ENCODE data around the gene ANKRD30A. TPM values are rescaled to one million over a fixed set of nuclear protein-coding genes. Genes with fewer than 3 reads are reported as not detected.

ANKRD30A gene
- total and polyA plus RNA-seq, 4 donors = not detected

DNA sequence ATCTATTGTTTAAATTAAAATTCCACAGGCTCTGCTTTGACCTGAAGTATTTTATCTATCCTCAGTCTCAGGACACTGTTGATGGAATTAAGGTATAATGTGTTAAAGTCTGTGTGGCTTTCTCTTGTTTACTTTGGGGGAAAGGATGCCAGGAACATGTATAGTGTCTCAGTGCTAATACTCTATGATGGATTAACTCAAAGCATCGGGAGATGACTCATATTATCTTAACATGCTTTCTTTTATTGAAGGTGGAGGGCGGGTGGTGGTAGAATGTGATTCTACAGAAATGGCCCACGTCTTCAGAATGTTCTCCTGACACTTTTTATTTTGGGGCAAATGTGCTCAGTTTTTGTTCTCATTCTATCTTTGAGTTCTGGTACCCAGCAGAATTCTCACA is 189.0 kb downstream of the ANKRD30A start:
- H3K9ac ChIP-seq (ENCODE audit: low read depth in 1 of 2, low read length in 2 of 2) = no peak overlapping the region
- no peaks in the 10 kb centered on the region for H3K27me3 ChIP-seq (ENCODE audit: control insufficient read depth in 4 of 4, insufficient read depth in 4 of 4, low read length in 3 of 4)
- 46% methylated on average over 3 of the region's 3 CpGs for WGBS
- H3K4me1 ChIP-seq (ENCODE audit: control insufficient read depth in 4 of 4, insufficient read depth in 4 of 4, low read length in 3 of 4) = no peaks in the 10 kb centered on the region
- TF ChIP-seq, protein P1, sequence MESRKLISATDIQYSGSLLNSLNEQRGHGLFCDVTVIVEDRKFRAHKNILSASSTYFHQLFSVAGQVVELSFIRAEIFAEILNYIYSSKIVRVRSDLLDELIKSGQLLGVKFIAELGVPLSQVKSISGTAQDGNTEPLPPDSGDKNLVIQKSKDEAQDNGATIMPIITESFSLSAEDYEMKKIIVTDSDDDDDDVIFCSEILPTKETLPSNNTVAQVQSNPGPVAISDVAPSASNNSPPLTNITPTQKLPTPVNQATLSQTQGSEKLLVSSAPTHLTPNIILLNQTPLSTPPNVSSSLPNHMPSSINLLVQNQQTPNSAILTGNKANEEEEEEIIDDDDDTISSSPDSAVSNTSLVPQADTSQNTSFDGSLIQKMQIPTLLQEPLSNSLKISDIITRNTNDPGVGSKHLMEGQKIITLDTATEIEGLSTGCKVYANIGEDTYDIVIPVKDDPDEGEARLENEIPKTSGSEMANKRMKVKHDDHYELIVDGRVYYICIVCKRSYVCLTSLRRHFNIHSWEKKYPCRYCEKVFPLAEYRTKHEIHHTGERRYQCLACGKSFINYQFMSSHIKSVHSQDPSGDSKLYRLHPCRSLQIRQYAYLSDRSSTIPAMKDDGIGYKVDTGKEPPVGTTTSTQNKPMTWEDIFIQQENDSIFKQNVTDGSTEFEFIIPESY (IDR thresholded peaks at IDR 0.05) = no peak
- TF ChIP-seq HNF4A (conservative IDR thresholded peaks at IDR 0.05) (no peak), RXRA (IDR thresholded peaks at IDR 0.05) (no peak)
- TF ChIP-seq, protein P2, sequence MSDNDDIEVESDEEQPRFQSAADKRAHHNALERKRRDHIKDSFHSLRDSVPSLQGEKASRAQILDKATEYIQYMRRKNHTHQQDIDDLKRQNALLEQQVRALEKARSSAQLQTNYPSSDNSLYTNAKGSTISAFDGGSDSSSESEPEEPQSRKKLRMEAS (IDR thresholded peaks at IDR 0.05) = no peak
- no peaks in the 10 kb centered on the region for H3K36me3 ChIP-seq (ENCODE audit: control insufficient read depth in 4 of 4, insufficient read depth in 3 of 4, low read depth in 1 of 4, low read length in 3 of 4)
- H3K4me3 ChIP-seq (ENCODE audit: low read depth in 1 of 3, low read length in 3 of 3) = no peak overlapping the region
- no peak for DNase-seq (ENCODE audit: low spot score)
- no peak overlapping the region for H3K27ac ChIP-seq (ENCODE audit: low read depth in 1 of 2, low read length in 2 of 2)
- H3K9me3 ChIP-seq (ENCODE audit: control insufficient read depth in 4 of 4, low read length in 3 of 4) = no peaks in the 10 kb centered on the region

DNA sequence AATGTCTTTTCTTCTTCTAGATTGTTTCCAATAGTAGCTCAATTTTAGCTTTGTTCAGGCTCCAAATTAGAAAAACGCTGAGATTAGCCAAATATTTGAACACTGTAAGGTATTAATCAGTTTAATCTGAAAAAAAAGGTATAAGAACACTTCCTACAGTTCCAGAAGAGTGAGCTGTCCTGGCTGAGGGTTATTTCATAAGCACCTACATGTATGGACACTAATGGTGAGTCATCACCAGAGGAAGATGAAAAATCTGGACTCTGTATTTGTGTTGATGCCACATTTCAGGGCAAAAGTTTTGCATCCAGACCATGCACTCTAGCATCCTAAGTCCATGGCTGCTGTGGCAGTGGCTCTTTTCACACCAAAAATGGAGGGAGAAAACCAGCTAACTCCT is 189.5 kb downstream of the ANKRD30A start:
- H3K4me1 ChIP-seq (ENCODE audit: control insufficient read depth in 4 of 4, insufficient read depth in 4 of 4, low read length in 3 of 4) = no peaks in the 10 kb centered on the region
- no peak for DNase-seq (ENCODE audit: low spot score)
- no peak overlapping the region for H3K9ac ChIP-seq (ENCODE audit: low read depth in 1 of 2, low read length in 2 of 2)
- no peak overlapping the region for H3K27ac ChIP-seq (ENCODE audit: low read depth in 1 of 2, low read length in 2 of 2)
- no peaks in the 10 kb centered on the region for H3K36me3 ChIP-seq (ENCODE audit: control insufficient read depth in 4 of 4, insufficient read depth in 3 of 4, low read depth in 1 of 4, low read length in 3 of 4)
- 16% methylated on average over 1 of the region's 1 CpG for WGBS
- H3K27me3 ChIP-seq (ENCODE audit: control insufficient read depth in 4 of 4, insufficient read depth in 4 of 4, low read length in 3 of 4) = no peaks in the 10 kb centered on the region
- H3K9me3 ChIP-seq (ENCODE audit: control insufficient read depth in 4 of 4, low read length in 3 of 4) = no peaks in the 10 kb centered on the region
- no peak overlapping the region for H3K4me3 ChIP-seq (ENCODE audit: low read depth in 1 of 3, low read length in 3 of 3)
- TF ChIP-seq, protein P3, sequence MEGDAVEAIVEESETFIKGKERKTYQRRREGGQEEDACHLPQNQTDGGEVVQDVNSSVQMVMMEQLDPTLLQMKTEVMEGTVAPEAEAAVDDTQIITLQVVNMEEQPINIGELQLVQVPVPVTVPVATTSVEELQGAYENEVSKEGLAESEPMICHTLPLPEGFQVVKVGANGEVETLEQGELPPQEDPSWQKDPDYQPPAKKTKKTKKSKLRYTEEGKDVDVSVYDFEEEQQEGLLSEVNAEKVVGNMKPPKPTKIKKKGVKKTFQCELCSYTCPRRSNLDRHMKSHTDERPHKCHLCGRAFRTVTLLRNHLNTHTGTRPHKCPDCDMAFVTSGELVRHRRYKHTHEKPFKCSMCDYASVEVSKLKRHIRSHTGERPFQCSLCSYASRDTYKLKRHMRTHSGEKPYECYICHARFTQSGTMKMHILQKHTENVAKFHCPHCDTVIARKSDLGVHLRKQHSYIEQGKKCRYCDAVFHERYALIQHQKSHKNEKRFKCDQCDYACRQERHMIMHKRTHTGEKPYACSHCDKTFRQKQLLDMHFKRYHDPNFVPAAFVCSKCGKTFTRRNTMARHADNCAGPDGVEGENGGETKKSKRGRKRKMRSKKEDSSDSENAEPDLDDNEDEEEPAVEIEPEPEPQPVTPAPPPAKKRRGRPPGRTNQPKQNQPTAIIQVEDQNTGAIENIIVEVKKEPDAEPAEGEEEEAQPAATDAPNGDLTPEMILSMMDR (IDR thresholded peaks at IDR 0.05; ENCODE audit: low read depth, low read length, missing input control) = no peak
- TF ChIP-seq HNF4G (IDR thresholded peaks at IDR 0.05) = no peak
- TF ChIP-seq, protein P2 (IDR thresholded peaks at IDR 0.05) = no peak
- TF ChIP-seq GABPA (IDR thresholded peaks at IDR 0.05 in 1 of 2, conservative IDR thresholded peaks at IDR 0.05 in 1 of 2) = no peak
- no peak for TF ChIP-seq RXRA (IDR thresholded peaks at IDR 0.05)
- no peak for TF ChIP-seq TAF1 (conservative IDR thresholded peaks at IDR 0.05)
- TF ChIP-seq JUND (IDR thresholded peaks at IDR 0.05) = no peak
- TF ChIP-seq, protein P4, sequence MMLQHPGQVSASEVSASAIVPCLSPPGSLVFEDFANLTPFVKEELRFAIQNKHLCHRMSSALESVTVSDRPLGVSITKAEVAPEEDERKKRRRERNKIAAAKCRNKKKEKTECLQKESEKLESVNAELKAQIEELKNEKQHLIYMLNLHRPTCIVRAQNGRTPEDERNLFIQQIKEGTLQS (IDR thresholded peaks at IDR 0.05) = no peak
- TF ChIP-seq, protein P1 (IDR thresholded peaks at IDR 0.05) = no peak
- TF ChIP-seq SP1 (IDR thresholded peaks at IDR 0.05) = no peak
- no peak for TF ChIP-seq FOXA2 (IDR thresholded peaks at IDR 0.05)
- no peak for TF ChIP-seq NR2F2 (IDR thresholded peaks at IDR 0.05)
- TF ChIP-seq FOXA1 (IDR thresholded peaks at IDR 0.05) = no peak
- no peak for TF ChIP-seq EGR1 (IDR thresholded peaks at IDR 0.05; ENCODE audit: low read depth in 2 of 2)
- TF ChIP-seq YY1 (IDR thresholded peaks at IDR 0.05) = no peak
- TF ChIP-seq HNF4A (conservative IDR thresholded peaks at IDR 0.05) = no peak
- TF ChIP-seq RAD21 (IDR thresholded peaks at IDR 0.05) = no peak
- TF ChIP-seq, protein P5, sequence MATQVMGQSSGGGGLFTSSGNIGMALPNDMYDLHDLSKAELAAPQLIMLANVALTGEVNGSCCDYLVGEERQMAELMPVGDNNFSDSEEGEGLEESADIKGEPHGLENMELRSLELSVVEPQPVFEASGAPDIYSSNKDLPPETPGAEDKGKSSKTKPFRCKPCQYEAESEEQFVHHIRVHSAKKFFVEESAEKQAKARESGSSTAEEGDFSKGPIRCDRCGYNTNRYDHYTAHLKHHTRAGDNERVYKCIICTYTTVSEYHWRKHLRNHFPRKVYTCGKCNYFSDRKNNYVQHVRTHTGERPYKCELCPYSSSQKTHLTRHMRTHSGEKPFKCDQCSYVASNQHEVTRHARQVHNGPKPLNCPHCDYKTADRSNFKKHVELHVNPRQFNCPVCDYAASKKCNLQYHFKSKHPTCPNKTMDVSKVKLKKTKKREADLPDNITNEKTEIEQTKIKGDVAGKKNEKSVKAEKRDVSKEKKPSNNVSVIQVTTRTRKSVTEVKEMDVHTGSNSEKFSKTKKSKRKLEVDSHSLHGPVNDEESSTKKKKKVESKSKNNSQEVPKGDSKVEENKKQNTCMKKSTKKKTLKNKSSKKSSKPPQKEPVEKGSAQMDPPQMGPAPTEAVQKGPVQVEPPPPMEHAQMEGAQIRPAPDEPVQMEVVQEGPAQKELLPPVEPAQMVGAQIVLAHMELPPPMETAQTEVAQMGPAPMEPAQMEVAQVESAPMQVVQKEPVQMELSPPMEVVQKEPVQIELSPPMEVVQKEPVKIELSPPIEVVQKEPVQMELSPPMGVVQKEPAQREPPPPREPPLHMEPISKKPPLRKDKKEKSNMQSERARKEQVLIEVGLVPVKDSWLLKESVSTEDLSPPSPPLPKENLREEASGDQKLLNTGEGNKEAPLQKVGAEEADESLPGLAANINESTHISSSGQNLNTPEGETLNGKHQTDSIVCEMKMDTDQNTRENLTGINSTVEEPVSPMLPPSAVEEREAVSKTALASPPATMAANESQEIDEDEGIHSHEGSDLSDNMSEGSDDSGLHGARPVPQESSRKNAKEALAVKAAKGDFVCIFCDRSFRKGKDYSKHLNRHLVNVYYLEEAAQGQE (IDR thresholded peaks at IDR 0.05) = no peak

All from liver (tissue), 9 donors.